Measurements from ENCODE around the gene EPRS1. TPM values are rescaled to one million over a fixed set of nuclear protein-coding genes. Genes with fewer than 3 reads are reported as not detected.

Gene EPRS1
- polyA plus RNA-seq, 2 of the 4 experiments (the other 2 are of a cell fraction), result 69.4 to 113 TPM

- TF ChIP-seq, protein P1, sequence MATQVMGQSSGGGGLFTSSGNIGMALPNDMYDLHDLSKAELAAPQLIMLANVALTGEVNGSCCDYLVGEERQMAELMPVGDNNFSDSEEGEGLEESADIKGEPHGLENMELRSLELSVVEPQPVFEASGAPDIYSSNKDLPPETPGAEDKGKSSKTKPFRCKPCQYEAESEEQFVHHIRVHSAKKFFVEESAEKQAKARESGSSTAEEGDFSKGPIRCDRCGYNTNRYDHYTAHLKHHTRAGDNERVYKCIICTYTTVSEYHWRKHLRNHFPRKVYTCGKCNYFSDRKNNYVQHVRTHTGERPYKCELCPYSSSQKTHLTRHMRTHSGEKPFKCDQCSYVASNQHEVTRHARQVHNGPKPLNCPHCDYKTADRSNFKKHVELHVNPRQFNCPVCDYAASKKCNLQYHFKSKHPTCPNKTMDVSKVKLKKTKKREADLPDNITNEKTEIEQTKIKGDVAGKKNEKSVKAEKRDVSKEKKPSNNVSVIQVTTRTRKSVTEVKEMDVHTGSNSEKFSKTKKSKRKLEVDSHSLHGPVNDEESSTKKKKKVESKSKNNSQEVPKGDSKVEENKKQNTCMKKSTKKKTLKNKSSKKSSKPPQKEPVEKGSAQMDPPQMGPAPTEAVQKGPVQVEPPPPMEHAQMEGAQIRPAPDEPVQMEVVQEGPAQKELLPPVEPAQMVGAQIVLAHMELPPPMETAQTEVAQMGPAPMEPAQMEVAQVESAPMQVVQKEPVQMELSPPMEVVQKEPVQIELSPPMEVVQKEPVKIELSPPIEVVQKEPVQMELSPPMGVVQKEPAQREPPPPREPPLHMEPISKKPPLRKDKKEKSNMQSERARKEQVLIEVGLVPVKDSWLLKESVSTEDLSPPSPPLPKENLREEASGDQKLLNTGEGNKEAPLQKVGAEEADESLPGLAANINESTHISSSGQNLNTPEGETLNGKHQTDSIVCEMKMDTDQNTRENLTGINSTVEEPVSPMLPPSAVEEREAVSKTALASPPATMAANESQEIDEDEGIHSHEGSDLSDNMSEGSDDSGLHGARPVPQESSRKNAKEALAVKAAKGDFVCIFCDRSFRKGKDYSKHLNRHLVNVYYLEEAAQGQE (IDR thresholded peaks at IDR 0.05), result no peak
- TF ChIP-seq ESRRA (IDR thresholded peaks at IDR 0.05; ENCODE audit: borderline replicate concordance, low read length) (no peak), NPAS2 (CRISPR knock-in tag; IDR thresholded peaks at IDR 0.05; ENCODE audit: borderline replicate concordance) (no peak), ZSCAN20 (CRISPR knock-in tag; IDR thresholded peaks at IDR 0.05) (no peak), BCL3 (IDR thresholded peaks at IDR 0.05) (no peak), KDM5A (IDR thresholded peaks at IDR 0.05) (no peak), NR3C1 (IDR thresholded peaks at IDR 0.05) (no peak), SMC3 (IDR thresholded peaks at IDR 0.05) (no peak), NFE2L2 (conservative IDR thresholded peaks at IDR 0.05; ENCODE audit: low read length) (no peak), GATA3 (IDR thresholded peaks at IDR 0.05; ENCODE audit: borderline replicate concordance) (peak; percentile 7; the same call in 1 of the 2 replicates), RCOR1 (IDR thresholded peaks at IDR 0.05; ENCODE audit: low read depth, low read length) (no peak), RNF2 (IDR thresholded peaks at IDR 0.05; ENCODE audit: borderline replicate concordance, low read depth) (no peak), FOSL2 (IDR thresholded peaks at IDR 0.05) (no peak), FOSL2 (CRISPR knock-in tag; IDR thresholded peaks at IDR 0.05) (no peak), CEBPB (IDR thresholded peaks at IDR 0.05) (peak in 1 of 2 experiments; percentile 6; a peak in 1 of 4 replicates), MAX (IDR thresholded peaks at IDR 0.05) (peak; percentile 67), MAZ (IDR thresholded peaks at IDR 0.05; ENCODE audit: borderline replicate concordance, low read depth, low read length) (no peak), HEYL (CRISPR knock-in tag; IDR thresholded peaks at IDR 0.05) (no peak), BHLHE40 (IDR thresholded peaks at IDR 0.05; ENCODE audit: low read depth, low read length) (no peak), TFCP2L1 (CRISPR knock-in tag; IDR thresholded peaks at IDR 0.05) (no peak), POLR2AphosphoS2 (conservative IDR thresholded peaks at IDR 0.05; ENCODE audit: low read length) (no peak), FOXS1 (CRISPR knock-in tag; IDR thresholded peaks at IDR 0.05) (no peak), KDM1A (IDR thresholded peaks at IDR 0.05; ENCODE audit: low read depth) (no peak), FOSB (CRISPR knock-in tag; IDR thresholded peaks at IDR 0.05) (no peak), EP300 (IDR thresholded peaks at IDR 0.05) (no peak), RARB (CRISPR knock-in tag; IDR thresholded peaks at IDR 0.05) (no peak), JUNB (IDR thresholded peaks at IDR 0.05) (no peak), MAFK (IDR thresholded peaks at IDR 0.05; ENCODE audit: partially characterized antibody) (no peak), HDAC2 (IDR thresholded peaks at IDR 0.05) (no peak), JUN (IDR thresholded peaks at IDR 0.05) (peak; percentile 28 to 50; a peak in 1 of 5 replicates), TP53 (CRISPR knock-in tag; IDR thresholded peaks at IDR 0.05) (no peak), RFX5 (IDR thresholded peaks at IDR 0.05) (peak; percentile 74; the same call in 1 of the 2 replicates), CHD4 (IDR thresholded peaks at IDR 0.05; ENCODE audit: borderline replicate concordance) (no peak), POLR2A (IDR thresholded peaks at IDR 0.05; ENCODE audit: low read length) (peak; percentile 67), ZFP36 (IDR thresholded peaks at IDR 0.05; ENCODE audit: borderline replicate concordance, partially characterized antibody) (no peak)
- TF ChIP-seq, protein P2, sequence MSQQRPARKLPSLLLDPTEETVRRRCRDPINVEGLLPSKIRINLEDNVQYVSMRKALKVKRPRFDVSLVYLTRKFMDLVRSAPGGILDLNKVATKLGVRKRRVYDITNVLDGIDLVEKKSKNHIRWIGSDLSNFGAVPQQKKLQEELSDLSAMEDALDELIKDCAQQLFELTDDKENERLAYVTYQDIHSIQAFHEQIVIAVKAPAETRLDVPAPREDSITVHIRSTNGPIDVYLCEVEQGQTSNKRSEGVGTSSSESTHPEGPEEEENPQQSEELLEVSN (IDR thresholded peaks at IDR 0.05; ENCODE audit: borderline replicate concordance, low read depth), result peak; percentile 44; the same call in 1 of the 2 replicates
- TF ChIP-seq, protein P3, sequence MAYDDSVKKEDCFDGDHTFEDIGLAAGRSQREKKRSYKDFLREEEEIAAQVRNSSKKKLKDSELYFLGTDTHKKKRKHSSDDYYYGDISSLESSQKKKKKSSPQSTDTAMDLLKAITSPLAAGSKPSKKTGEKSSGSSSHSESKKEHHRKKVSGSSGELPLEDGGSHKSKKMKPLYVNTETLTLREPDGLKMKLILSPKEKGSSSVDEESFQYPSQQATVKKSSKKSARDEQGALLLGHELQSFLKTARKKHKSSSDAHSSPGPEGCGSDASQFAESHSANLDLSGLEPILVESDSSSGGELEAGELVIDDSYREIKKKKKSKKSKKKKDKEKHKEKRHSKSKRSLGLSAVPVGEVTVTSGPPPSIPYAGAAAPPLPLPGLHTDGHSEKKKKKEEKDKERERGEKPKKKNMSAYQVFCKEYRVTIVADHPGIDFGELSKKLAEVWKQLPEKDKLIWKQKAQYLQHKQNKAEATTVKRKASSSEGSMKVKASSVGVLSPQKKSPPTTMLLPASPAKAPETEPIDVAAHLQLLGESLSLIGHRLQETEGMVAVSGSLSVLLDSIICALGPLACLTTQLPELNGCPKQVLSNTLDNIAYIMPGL (CRISPR knock-in tag; IDR thresholded peaks at IDR 0.05; ENCODE audit: borderline replicate concordance), result no peak
Measured at GRCh38 chr1:220089650-220090556, 43.6 kb upstream of the EPRS1 start, which contains the start of gene BPNT1 (continued).

All from A549 (cell line).